Measurements from ENCODE around the gene TIMM10B.

GRCh38 chr11:6504166-6504565 lies 22.9 kb downstream of the TIMM10B start:
- TF ChIP-seq ZBTB40 (IDR thresholded peaks at IDR 0.05) (no peak), ZBTB40 (CRISPR knock-in tag; IDR thresholded peaks at IDR 0.05) (no peak), CTCF (IDR thresholded peaks at IDR 0.05 in 2 of 3, conservative IDR thresholded peaks at IDR 0.05 in 1 of 3; ENCODE audit: insufficient read depth in 2 of 3, low read depth in 1 of 3, low read length in 3 of 3) (no peak), AFF4 (CRISPR knock-in tag; IDR thresholded peaks at IDR 0.05) (no peak), CHCHD3 (CRISPR knock-in tag; IDR thresholded peaks at IDR 0.05) (no peak), PATZ1 (CRISPR knock-in tag; IDR thresholded peaks at IDR 0.05; ENCODE audit: borderline replicate concordance) (no peak), ZNF668 (CRISPR knock-in tag; IDR thresholded peaks at IDR 0.05) (no peak), POLR2A (conservative IDR thresholded peaks at IDR 0.05) (no peak), ZNF41 (CRISPR knock-in tag; conservative IDR thresholded peaks at IDR 0.05) (no peak)
